Measurements from ENCODE around the gene DAGLA.
A peak's percentile ranks its signal among the peaks of the same experiment; 100 is the strongest.

The DAGLA gene, protein sequence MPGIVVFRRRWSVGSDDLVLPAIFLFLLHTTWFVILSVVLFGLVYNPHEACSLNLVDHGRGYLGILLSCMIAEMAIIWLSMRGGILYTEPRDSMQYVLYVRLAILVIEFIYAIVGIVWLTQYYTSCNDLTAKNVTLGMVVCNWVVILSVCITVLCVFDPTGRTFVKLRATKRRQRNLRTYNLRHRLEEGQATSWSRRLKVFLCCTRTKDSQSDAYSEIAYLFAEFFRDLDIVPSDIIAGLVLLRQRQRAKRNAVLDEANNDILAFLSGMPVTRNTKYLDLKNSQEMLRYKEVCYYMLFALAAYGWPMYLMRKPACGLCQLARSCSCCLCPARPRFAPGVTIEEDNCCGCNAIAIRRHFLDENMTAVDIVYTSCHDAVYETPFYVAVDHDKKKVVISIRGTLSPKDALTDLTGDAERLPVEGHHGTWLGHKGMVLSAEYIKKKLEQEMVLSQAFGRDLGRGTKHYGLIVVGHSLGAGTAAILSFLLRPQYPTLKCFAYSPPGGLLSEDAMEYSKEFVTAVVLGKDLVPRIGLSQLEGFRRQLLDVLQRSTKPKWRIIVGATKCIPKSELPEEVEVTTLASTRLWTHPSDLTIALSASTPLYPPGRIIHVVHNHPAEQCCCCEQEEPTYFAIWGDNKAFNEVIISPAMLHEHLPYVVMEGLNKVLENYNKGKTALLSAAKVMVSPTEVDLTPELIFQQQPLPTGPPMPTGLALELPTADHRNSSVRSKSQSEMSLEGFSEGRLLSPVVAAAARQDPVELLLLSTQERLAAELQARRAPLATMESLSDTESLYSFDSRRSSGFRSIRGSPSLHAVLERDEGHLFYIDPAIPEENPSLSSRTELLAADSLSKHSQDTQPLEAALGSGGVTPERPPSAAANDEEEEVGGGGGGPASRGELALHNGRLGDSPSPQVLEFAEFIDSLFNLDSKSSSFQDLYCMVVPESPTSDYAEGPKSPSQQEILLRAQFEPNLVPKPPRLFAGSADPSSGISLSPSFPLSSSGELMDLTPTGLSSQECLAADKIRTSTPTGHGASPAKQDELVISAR

DNA sequence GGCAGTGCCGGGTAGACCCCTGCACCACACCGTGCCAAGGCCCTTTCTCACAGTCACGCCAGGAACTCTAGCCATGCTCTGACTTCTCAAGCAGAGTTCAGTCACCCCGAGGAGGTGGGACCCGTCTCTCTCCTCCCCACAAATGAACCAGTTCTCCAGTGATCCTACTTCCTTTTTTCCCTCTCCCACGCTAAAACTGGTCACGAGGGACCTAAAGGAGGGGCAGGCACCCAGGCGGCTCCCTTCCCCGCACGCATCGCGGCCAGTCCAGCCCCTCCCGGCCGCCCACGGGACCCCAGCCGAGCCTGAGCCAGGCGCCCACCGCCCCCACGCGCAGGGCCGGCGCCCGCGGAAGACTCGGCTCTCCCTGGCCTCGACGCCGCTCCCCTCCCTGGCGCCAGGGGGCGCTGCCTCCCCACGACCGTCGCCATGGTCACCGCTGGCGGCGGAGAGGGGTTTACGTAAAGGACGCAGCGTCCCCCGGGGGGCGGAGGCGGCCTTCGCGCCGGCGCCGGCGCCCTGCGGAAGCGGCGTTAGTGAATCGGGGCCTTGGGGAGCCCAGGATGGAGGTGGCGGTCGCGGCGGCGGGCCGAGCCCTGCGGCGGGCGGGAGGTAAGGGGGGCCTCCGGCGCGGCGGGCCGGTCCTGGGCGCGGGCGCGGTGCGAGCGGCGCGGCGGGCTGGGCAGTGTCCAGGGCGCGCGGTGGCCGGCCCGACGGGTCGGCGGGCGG, at the start of gene DAGLA:
Gene DAGLA (plus strand): TSS at position 499 of the 729 bp plus-strand sequence. CDS start 39,765 bp downstream, outside the sequence.
- no peaks in the 10 kb centered on the region for H3K9me3 ChIP-seq (ENCODE audit: low read length)
- peaks cover 34% of the 10 kb centered on the region for H3K4me1 ChIP-seq (ENCODE audit: insufficient read depth, low read length)
- H3K27me3 ChIP-seq (ENCODE audit: control insufficient read depth in 1 of 2, insufficient read depth in 2 of 2, low read length in 2 of 2): no peaks in the 10 kb centered on the region
- H3K36me3 ChIP-seq (ENCODE audit: insufficient read depth, low read length): no peaks in the 10 kb centered on the region
- no peak within 1 kb of the TSS for H3K27ac ChIP-seq (ENCODE audit: low read depth, low read length)
- peak within 1 kb of the TSS; percentile 36 to 64 for H3K4me3 ChIP-seq (ENCODE audit: low read depth in 1 of 2, low read length in 2 of 2)
- no peak within 1 kb of the TSS for H3K9ac ChIP-seq (ENCODE audit: low read length)

DNA sequence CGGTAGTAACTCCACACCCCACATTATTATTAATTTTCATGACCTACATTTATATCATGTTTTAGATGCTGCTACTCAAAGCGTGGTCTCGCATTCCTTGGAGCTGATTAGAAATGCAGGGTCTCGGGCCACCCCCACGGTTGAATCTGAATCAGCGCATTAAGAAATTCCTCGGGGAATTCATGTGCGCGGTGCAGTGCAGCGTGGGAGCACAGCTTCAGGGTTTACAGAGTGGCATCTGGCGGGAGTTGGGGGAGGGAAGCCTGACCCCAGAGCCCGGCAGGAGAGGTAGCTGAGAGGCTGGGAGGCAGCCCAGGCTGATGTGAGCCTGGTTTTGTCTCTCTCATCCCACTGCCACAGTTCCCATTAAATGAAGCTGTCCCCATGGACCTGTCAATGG, 48.1 kb upstream of the DAGLA start:
- H3K4me1 ChIP-seq (ENCODE audit: insufficient read depth, low read length): no peaks in the 10 kb centered on the region

DNA sequence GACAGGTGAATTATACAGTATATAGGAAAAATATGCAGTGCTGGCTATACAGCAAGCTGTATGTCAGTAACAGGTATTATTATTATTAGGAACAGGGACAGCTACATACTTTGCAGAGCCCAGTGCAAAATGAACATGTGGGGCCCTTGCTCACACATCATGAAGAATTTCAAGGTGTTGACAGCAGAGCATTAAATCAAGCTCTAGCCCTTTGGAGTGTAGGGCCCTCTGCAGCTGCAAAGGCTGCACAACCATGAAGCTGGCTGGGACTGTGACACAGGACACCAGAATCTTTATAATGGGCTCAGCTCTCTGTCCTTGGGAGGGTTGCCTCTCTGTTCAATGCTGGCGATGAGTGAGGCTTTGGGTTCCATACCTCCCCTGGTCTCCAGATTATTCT, 44.9 kb upstream of the DAGLA start:
- Histone ChIP-seq H3K27me3 (ENCODE audit: control insufficient read depth in 1 of 2, insufficient read depth in 2 of 2, low read length in 2 of 2) (no peaks in the 10 kb centered on the region), H3K36me3 (ENCODE audit: insufficient read depth, low read length) (no peaks in the 10 kb centered on the region), H3K9ac (ENCODE audit: low read length) (no peak overlapping the region), H3K27ac (ENCODE audit: low read depth, low read length) (no peak overlapping the region), H3K4me1 (ENCODE audit: insufficient read depth, low read length) (no peaks in the 10 kb centered on the region), H3K4me3 (ENCODE audit: low read depth in 1 of 2, low read length in 2 of 2) (no peak overlapping the region), H3K9me3 (ENCODE audit: low read length) (no peaks in the 10 kb centered on the region)

More for the DNA sequence above, 48.1 kb upstream of the DAGLA start:
- H3K9ac ChIP-seq (ENCODE audit: low read length): no peak overlapping the region
- H3K4me3 ChIP-seq (ENCODE audit: low read depth in 1 of 2, low read length in 2 of 2): no peak overlapping the region
- no peaks in the 10 kb centered on the region for H3K36me3 ChIP-seq (ENCODE audit: insufficient read depth, low read length)
- no peaks in the 10 kb centered on the region for H3K9me3 ChIP-seq (ENCODE audit: low read length)
- no peaks in the 10 kb centered on the region for H3K27me3 ChIP-seq (ENCODE audit: control insufficient read depth in 1 of 2, insufficient read depth in 2 of 2, low read length in 2 of 2)
- H3K27ac ChIP-seq (ENCODE audit: low read depth, low read length): no peak overlapping the region

DNA sequence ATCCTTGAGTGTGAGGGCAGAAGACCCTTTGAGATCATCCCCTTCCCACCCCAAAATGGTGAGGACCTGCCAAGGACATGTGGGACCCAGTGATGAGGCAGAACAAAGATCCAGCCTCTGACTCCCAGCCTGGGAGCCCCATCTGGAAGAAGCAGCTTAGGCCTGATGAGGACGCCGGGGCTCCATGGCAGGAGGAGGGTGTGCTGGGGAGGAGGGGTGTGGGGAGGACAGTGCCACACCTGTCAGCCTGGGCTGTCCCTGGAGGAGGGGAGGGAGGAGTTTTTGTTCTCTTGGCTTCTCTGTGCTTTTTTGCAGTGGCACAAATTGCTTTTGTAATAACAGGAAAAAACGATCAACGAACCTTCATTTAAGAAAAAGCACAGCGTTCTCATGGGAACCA, 44.4 kb upstream of the DAGLA start:
- H3K36me3 ChIP-seq (ENCODE audit: insufficient read depth, low read length): no peaks in the 10 kb centered on the region
- no peak overlapping the region for H3K27ac ChIP-seq (ENCODE audit: low read depth, low read length)
- H3K4me1 ChIP-seq (ENCODE audit: insufficient read depth, low read length): no peaks in the 10 kb centered on the region
- H3K9ac ChIP-seq (ENCODE audit: low read length): no peak overlapping the region
- H3K9me3 ChIP-seq (ENCODE audit: low read length): no peaks in the 10 kb centered on the region
- no peaks in the 10 kb centered on the region for H3K27me3 ChIP-seq (ENCODE audit: control insufficient read depth in 1 of 2, insufficient read depth in 2 of 2, low read length in 2 of 2)
- no peak overlapping the region for H3K4me3 ChIP-seq (ENCODE audit: low read depth in 1 of 2, low read length in 2 of 2)

DNA sequence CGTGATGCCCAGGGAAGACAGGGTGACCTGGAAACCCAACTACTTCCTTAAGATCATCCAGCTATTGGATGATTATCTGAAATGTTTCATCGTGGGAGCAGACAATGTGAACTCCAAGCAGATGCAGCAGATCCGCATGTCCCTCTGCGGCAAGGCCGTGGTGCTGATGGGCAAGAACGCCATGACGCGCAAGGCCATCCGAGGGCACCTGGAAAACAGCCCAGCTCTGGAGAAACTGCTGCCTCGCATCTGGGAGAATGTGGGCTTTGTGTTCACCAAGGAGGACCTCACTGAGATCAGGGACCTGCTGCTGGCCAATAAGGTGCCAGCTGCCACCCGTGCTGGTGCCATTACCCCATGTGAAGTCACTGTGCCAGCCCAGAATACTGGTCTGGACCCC, 43.5 kb upstream of the DAGLA start:
- Histone ChIP-seq H3K9me3 (ENCODE audit: low read length) (no peaks in the 10 kb centered on the region), H3K4me3 (ENCODE audit: low read depth in 1 of 2, low read length in 2 of 2) (no peak overlapping the region), H3K36me3 (ENCODE audit: insufficient read depth, low read length) (no peaks in the 10 kb centered on the region), H3K27ac (ENCODE audit: low read depth, low read length) (no peak overlapping the region), H3K9ac (ENCODE audit: low read length) (no peak overlapping the region), H3K27me3 (ENCODE audit: control insufficient read depth in 1 of 2, insufficient read depth in 2 of 2, low read length in 2 of 2) (no peaks in the 10 kb centered on the region), H3K4me1 (ENCODE audit: insufficient read depth, low read length) (no peaks in the 10 kb centered on the region)

DNA sequence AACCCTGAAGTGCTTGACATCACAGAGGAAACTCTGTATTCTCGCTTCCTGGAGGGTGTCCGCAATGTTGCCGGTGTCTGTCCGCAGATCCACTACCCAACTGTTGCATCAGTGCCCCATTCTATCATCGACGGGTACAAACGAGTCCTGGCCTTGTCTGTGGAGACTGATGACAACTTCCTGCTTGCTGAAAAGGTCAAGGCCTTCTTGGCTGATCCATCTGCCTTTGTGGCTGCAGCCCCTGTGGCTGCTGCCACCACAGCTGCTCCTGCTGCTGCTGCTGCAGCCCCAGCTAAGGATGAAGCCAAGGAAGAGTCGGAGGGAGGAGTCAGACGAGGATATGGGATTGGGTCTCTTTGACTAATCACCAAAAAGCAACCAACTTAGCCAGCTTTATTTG, 42.9 kb upstream of the DAGLA start:
- no peak overlapping the region for H3K27ac ChIP-seq (ENCODE audit: low read depth, low read length)
- no peaks in the 10 kb centered on the region for H3K27me3 ChIP-seq (ENCODE audit: control insufficient read depth in 1 of 2, insufficient read depth in 2 of 2, low read length in 2 of 2)
- no peaks in the 10 kb centered on the region for H3K4me1 ChIP-seq (ENCODE audit: insufficient read depth, low read length)
- no peak overlapping the region for H3K4me3 ChIP-seq (ENCODE audit: low read depth in 1 of 2, low read length in 2 of 2)
- no peaks in the 10 kb centered on the region for H3K36me3 ChIP-seq (ENCODE audit: insufficient read depth, low read length)
- no peak overlapping the region for H3K9ac ChIP-seq (ENCODE audit: low read length)
- H3K9me3 ChIP-seq (ENCODE audit: low read length): no peaks in the 10 kb centered on the region

DNA sequence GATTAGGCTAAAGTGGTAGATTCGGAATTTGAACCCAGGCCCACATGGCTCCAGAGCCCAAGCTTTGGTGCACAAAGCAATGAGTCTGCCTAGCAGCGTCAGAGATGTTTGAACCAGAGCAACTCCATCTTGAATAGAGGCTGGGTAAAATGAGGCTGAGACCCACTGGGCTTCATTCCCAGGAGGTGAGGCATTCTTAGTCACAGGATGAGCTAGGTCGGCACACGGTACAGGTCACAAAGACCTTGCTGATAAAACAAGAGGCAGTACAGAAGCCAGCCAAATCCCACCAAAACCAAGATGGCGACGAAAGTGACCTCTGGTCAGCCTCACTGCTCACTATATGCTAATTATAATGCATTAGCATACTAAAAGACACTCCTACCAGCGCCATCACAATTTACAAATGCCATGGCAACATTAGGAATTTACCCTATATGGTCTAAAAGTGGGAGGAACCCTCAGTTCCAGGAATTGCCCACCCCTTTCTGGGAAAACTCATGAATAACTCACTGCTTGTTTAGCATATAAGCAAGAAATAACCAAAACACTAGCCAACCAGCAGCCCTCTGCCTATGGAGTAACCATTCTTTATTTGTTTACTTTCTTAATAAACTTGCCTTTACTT, 40.3 kb upstream of the DAGLA start:
- Histone ChIP-seq H3K4me3 (ENCODE audit: low read depth in 1 of 2, low read length in 2 of 2) (no peak overlapping the region), H3K36me3 (ENCODE audit: insufficient read depth, low read length) (no peaks in the 10 kb centered on the region), H3K27me3 (ENCODE audit: control insufficient read depth in 1 of 2, insufficient read depth in 2 of 2, low read length in 2 of 2) (no peaks in the 10 kb centered on the region), H3K9ac (ENCODE audit: low read length) (no peak overlapping the region), H3K27ac (ENCODE audit: low read depth, low read length) (no peak overlapping the region), H3K9me3 (ENCODE audit: low read length) (no peaks in the 10 kb centered on the region), H3K4me1 (ENCODE audit: insufficient read depth, low read length) (no peaks in the 10 kb centered on the region)

DNA sequence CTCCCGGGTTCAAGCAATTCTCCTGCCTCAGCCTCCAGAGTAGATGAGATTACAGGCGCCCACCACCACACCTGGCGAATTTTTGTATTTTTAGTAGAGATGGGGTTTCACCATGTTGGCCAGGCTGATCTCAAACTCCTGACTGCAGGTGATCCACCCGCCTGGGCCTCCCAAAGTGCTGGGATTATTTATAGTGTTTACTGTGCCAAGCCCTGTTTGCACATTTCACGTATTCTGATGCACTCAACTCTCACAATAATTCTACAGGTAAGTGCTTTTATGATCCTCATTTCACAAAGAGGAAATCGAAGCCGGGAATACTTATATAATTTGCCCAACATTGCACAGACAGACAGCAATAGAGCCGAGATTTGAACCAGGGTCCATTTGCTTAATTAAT, 38.0 kb upstream of the DAGLA start:
- no peaks in the 10 kb centered on the region for H3K36me3 ChIP-seq (ENCODE audit: insufficient read depth, low read length)
- H3K27me3 ChIP-seq (ENCODE audit: control insufficient read depth in 1 of 2, insufficient read depth in 2 of 2, low read length in 2 of 2): no peaks in the 10 kb centered on the region
- no peak overlapping the region for H3K4me3 ChIP-seq (ENCODE audit: low read depth in 1 of 2, low read length in 2 of 2)
- H3K9me3 ChIP-seq (ENCODE audit: low read length): no peaks in the 10 kb centered on the region
- H3K9ac ChIP-seq (ENCODE audit: low read length): no peak overlapping the region
- H3K4me1 ChIP-seq (ENCODE audit: insufficient read depth, low read length): no peaks in the 10 kb centered on the region
- H3K27ac ChIP-seq (ENCODE audit: low read depth, low read length): no peak overlapping the region

DNA sequence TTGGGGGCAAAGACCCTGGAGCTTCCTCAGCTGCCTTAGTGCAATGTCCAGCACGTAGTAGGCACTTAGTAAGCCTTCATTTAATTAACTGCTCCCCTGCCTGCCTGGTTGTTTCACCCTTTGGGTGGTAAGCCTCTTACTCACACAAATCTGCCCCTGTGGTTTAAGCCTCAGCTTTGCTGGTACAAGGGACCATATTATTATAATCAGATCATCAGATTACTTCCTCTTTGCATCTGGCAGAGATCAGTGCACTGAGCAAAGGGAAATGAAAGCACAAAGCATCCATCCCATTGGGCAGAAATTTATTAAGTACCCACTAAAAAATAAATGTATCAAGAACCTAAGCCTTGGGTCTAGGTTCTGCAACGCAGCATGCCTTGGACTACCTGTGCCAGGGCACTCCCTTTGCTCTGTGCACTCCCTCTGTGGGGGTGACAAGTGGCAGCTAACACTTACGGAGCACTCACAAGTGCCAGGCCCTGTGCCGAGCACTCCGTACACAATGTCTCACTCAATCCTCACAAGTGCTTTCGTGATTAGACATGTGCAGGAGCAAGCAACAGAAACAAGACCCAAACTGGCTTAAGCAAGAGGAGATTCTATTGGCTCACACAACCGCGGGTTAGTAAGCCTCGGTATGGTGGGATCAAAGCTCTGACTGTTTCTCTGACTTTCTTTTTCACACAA, 34.9 kb upstream of the DAGLA start:
- H3K27ac ChIP-seq (ENCODE audit: low read depth, low read length): no peak overlapping the region
- H3K4me3 ChIP-seq (ENCODE audit: low read depth in 1 of 2, low read length in 2 of 2): no peak overlapping the region
- no peaks in the 10 kb centered on the region for H3K27me3 ChIP-seq (ENCODE audit: control insufficient read depth in 1 of 2, insufficient read depth in 2 of 2, low read length in 2 of 2)
- no peak overlapping the region for H3K9ac ChIP-seq (ENCODE audit: low read length)
- H3K4me1 ChIP-seq (ENCODE audit: insufficient read depth, low read length): no peaks in the 10 kb centered on the region
- H3K36me3 ChIP-seq (ENCODE audit: insufficient read depth, low read length): no peaks in the 10 kb centered on the region
- H3K9me3 ChIP-seq (ENCODE audit: low read length): no peaks in the 10 kb centered on the region

DNA sequence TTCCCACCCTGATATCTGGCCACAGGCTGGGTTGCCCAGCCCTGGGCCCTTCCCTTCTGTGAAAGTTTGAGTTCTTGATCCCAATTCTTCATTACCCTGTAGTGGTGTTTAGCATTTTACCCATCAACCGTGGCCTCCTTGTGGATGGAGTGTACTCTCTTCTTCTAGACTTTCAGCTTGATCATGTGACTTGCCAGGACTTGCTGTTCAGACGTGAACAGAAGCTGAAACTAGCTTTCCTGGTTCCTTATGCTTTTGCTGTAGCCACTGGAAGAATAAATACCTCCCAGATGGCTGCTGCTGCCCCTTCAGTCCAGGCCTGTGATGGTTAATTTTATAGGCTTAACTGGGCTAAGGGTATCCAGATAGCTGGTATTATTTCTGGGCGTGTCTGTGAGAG, 32.7 kb upstream of the DAGLA start:
- no peak overlapping the region for H3K9ac ChIP-seq (ENCODE audit: low read length)
- H3K27ac ChIP-seq (ENCODE audit: low read depth, low read length): no peak overlapping the region
- H3K36me3 ChIP-seq (ENCODE audit: insufficient read depth, low read length): no peaks in the 10 kb centered on the region
- no peaks in the 10 kb centered on the region for H3K9me3 ChIP-seq (ENCODE audit: low read length)
- no peak overlapping the region for H3K4me3 ChIP-seq (ENCODE audit: low read depth in 1 of 2, low read length in 2 of 2)
- no peaks in the 10 kb centered on the region for H3K27me3 ChIP-seq (ENCODE audit: control insufficient read depth in 1 of 2, insufficient read depth in 2 of 2, low read length in 2 of 2)
- no peaks in the 10 kb centered on the region for H3K4me1 ChIP-seq (ENCODE audit: insufficient read depth, low read length)

Data from muscle layer of colon (tissue), 2 donors.